Right hindlimb (tissue), 1 donor: ENCODE measurements around the gene ARHGAP22.

Experiments
- DNase-seq: peaks from one replicate; pipeline ENCODE4 v3.0.0-alpha.2; 2018

Gene ARHGAP22

GRCh38 chr10:48526011-48526821 lies 78.7 kb downstream of the ARHGAP22 start:
- DNase-seq, result no peak

GRCh38 chr10:48525113-48525512 lies 79.8 kb downstream of the ARHGAP22 start:
- DNase-seq, result no peak

GRCh38 chr10:48523820-48524758 lies 80.8 kb downstream of the ARHGAP22 start:
- DNase-seq, result no peak

GRCh38 chr10:48523212-48523819 lies 81.6 kb downstream of the ARHGAP22 start:
- peak; percentile 88 for DNase-seq

- DNase-seq, result no peak
Measured at GRCh38 chr10:48522011-48522765, 82.7 kb downstream of the ARHGAP22 start.

GRCh38 chr10:48520594-48520993 lies 84.3 kb downstream of the ARHGAP22 start:
- no peak for DNase-seq

- DNase-seq, result no peak
Measured at GRCh38 chr10:48520184-48520506, 84.7 kb downstream of the ARHGAP22 start.

- no peak for DNase-seq
Measured at GRCh38 chr10:48519481-48520183, 85.2 kb downstream of the ARHGAP22 start.

- no peak for DNase-seq
Measured at GRCh38 chr10:48518986-48519385, 85.9 kb downstream of the ARHGAP22 start.

- no peak for DNase-seq
Measured at GRCh38 chr10:48517911-48518811, 86.7 kb downstream of the ARHGAP22 start.

- no peak for DNase-seq
Measured at GRCh38 chr10:48517482-48517881, 87.4 kb downstream of the ARHGAP22 start.

GRCh38 chr10:48516911-48517310 lies 88.0 kb downstream of the ARHGAP22 start:
- no peak for DNase-seq

GRCh38 chr10:48514916-48515315 lies 90.0 kb downstream of the ARHGAP22 start:
- no peak for DNase-seq

- no peak for DNase-seq
Measured at GRCh38 chr10:48514255-48514654, 90.6 kb downstream of the ARHGAP22 start.

GRCh38 chr10:48512861-48513260 lies 92.0 kb downstream of the ARHGAP22 start:
- DNase-seq, result no peak

- DNase-seq, result no peak
Measured at GRCh38 chr10:48511875-48512231, 93.0 kb downstream of the ARHGAP22 start.

- no peak for DNase-seq
Measured at GRCh38 chr10:48511066-48511874, 93.6 kb downstream of the ARHGAP22 start.

GRCh38 chr10:48509974-48510692 lies 94.7 kb downstream of the ARHGAP22 start:
- no peak for DNase-seq
